Lower leg skin (tissue), 3 donors: Measurements from ENCODE around the gene AKR1C3.

Experiments used
- POLR2A ChIP-seq, 2 donors: fragments of 450-650 bp; IDR thresholded peaks; one replicate each; pipeline ENCODE4 v1.6.1; 2016 to 2017; ENCODE audit warnings: antibody characterized with exemption in 2 of 2, mild to moderate bottlenecking in 1 of 2, moderate library complexity in 1 of 2
- TF ChIP-seq, protein P1 (sequence below), 3 donors: fragments of 450-650 bp; IDR thresholded peaks; one replicate each; pipeline ENCODE4 v1.5.1; 2016; ENCODE audit warnings: antibody characterized with exemption in 3 of 3, mild to moderate bottlenecking in 3 of 3, moderate library complexity in 2 of 3

DNA sequence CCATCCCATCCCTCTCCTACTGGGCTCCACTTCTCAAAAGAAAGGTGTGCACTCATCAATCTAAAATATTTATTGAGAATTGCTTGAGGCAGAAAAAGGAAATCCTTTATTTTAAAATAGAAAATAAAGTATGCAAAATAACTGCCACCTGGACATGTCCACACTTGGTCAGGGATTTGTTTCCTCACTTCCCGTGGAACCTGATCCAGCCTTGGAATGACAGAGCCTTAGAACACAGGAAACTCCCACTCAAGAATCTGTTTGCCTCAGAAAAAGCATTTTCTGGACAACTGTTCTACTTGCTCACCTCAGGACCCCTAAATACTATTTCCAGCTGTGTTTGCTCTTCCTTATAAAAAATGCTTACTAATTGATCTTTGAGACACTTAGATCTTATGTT, 61.7 kb downstream of the AKR1C3 start:
- no peak for TF ChIP-seq POLR2A (IDR thresholded peaks at IDR 0.05)
- TF ChIP-seq, protein P1, sequence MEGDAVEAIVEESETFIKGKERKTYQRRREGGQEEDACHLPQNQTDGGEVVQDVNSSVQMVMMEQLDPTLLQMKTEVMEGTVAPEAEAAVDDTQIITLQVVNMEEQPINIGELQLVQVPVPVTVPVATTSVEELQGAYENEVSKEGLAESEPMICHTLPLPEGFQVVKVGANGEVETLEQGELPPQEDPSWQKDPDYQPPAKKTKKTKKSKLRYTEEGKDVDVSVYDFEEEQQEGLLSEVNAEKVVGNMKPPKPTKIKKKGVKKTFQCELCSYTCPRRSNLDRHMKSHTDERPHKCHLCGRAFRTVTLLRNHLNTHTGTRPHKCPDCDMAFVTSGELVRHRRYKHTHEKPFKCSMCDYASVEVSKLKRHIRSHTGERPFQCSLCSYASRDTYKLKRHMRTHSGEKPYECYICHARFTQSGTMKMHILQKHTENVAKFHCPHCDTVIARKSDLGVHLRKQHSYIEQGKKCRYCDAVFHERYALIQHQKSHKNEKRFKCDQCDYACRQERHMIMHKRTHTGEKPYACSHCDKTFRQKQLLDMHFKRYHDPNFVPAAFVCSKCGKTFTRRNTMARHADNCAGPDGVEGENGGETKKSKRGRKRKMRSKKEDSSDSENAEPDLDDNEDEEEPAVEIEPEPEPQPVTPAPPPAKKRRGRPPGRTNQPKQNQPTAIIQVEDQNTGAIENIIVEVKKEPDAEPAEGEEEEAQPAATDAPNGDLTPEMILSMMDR (IDR thresholded peaks at IDR 0.05), result no peak
